OCI-LY1 (cell line): ENCODE measurements around the gene KRTAP10-8.

Experiments
- CTCF ChIP-seq: fragments of 200-600 bp; sonication (generic), shearing (Covaris generic); IDR thresholded peaks from 2 replicates; pipeline ENCODE4 v1.5.1; 2017; ENCODE audit warnings: mild to moderate bottlenecking, antibody characterized with exemption, low read length, moderate library complexity, mixed read lengths
- EZH2 ChIP-seq: fragments of 200-600 bp; sonication (generic), shearing (Covaris generic); IDR thresholded peaks from 2 replicates; pipeline ENCODE4 v1.8.0; 2017; ENCODE audit warnings: borderline replicate concordance, mixed run types, mild to moderate bottlenecking, antibody characterized with exemption, low read length, moderate library complexity, mixed read lengths

- TF ChIP-seq CTCF (no peak), EZH2 (no peak)
Observed at GRCh38 chr21:44644878-44645277, 33.0 kb downstream of the KRTAP10-8 start.
